Progenitor cell of endocrine pancreas (in vitro differentiated cells): ENCODE results near the gene NKAIN1. TPM values are rescaled to one million over a fixed set of nuclear protein-coding genes. Genes with fewer than 3 reads are reported as not detected.
"Not testable (repeated sequence)": the region's sequence is repeated elsewhere in the genome, so short reads cannot be mapped to it uniquely, and the experiment has no call there.

Experiments used
- DNase-seq: peaks from one replicate; pipeline ENCODE4 v3.0.0; 2021; ENCODE audit warnings: low spot score; ENCODE audit not compliant: unreplicated experiment
- H3K27ac Mint-ChIP-seq: 2 replicates; pipeline ENCODE4 v1.8.0; 2021; ENCODE audit warnings: mild to moderate bottlenecking, moderate library complexity, mixed read lengths
- H3K27me3 Mint-ChIP-seq: 2 replicates; pipeline ENCODE4 v1.8.0; 2021; ENCODE audit warnings: mixed read lengths
- H3K36me3 Mint-ChIP-seq: 2 replicates; pipeline ENCODE4 v1.8.0; 2022; ENCODE audit warnings: mixed read lengths; ENCODE audit not compliant: insufficient read depth
- H3K4me1 Mint-ChIP-seq: 2 replicates; pipeline ENCODE4 v1.8.0; 2021; ENCODE audit warnings: low read depth, mixed read lengths
- H3K4me3 Mint-ChIP-seq: 2 replicates; pipeline ENCODE4 v1.8.0; 2021; ENCODE audit warnings: low read depth, mild to moderate bottlenecking, moderate library complexity, mixed read lengths
- H3K9me3 Mint-ChIP-seq: 2 replicates; pipeline ENCODE4 v1.8.0; 2021; ENCODE audit warnings: low read depth, mixed read lengths
- total RNA-seq: library from RNA; stranded (reverse); gene quantifications from 2 replicates; pipeline ENCODE4 v1.2.1, GENCODE V29; 2021
- TF ChIP-seq, protein P1 (sequence below): fragments of 200-600 bp; sonication (generic); IDR thresholded peaks from one replicate; pipeline ENCODE4 v1.5.0; 2021; ENCODE audit warnings: antibody characterized with exemption, mild to moderate bottlenecking; ENCODE audit not compliant: unreplicated experiment

The NKAIN1 gene
- total RNA-seq, 1 donor from 2014 or later, result 16.1 TPM

DNA sequence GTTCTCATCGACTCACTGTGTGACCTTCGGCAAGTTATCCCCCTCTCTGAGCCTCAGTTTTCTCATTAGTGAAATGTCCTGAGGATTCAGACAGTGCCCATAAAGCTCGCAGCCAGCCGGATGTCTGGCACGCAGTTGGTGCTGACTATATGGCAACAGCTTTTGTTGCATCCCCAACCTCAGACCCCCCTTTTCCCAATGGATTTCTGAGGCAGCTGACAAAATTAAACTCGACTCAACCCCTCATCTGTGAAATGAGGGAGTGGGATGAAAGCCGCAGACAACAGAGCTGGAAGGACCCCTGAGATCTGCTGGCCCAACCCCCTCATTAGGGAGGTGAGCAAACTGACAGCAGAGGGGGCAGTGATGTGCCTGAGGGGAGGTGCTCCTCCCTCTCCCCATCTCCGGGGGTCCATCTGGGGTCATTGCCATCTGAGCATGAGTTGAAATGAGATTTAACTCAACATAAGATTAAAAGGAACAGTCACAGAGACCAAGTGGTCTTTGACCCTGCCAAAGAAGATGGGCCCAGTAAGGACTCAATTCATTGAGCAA lies 40.4 kb downstream of the NKAIN1 start:
- DNase-seq, result no peak
- H3K4me1 Mint-ChIP-seq, result peaks cover 1% of the 10 kb centered on the region
- no peaks in the 10 kb centered on the region for H3K9me3 Mint-ChIP-seq
- no peaks in the 10 kb centered on the region for H3K36me3 Mint-ChIP-seq
- TF ChIP-seq, protein P1, sequence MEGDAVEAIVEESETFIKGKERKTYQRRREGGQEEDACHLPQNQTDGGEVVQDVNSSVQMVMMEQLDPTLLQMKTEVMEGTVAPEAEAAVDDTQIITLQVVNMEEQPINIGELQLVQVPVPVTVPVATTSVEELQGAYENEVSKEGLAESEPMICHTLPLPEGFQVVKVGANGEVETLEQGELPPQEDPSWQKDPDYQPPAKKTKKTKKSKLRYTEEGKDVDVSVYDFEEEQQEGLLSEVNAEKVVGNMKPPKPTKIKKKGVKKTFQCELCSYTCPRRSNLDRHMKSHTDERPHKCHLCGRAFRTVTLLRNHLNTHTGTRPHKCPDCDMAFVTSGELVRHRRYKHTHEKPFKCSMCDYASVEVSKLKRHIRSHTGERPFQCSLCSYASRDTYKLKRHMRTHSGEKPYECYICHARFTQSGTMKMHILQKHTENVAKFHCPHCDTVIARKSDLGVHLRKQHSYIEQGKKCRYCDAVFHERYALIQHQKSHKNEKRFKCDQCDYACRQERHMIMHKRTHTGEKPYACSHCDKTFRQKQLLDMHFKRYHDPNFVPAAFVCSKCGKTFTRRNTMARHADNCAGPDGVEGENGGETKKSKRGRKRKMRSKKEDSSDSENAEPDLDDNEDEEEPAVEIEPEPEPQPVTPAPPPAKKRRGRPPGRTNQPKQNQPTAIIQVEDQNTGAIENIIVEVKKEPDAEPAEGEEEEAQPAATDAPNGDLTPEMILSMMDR, result no peak
- no peaks in the 10 kb centered on the region for H3K27me3 Mint-ChIP-seq
- no peak overlapping the region for H3K27ac Mint-ChIP-seq
- H3K4me3 Mint-ChIP-seq, result no peak overlapping the region

DNA sequence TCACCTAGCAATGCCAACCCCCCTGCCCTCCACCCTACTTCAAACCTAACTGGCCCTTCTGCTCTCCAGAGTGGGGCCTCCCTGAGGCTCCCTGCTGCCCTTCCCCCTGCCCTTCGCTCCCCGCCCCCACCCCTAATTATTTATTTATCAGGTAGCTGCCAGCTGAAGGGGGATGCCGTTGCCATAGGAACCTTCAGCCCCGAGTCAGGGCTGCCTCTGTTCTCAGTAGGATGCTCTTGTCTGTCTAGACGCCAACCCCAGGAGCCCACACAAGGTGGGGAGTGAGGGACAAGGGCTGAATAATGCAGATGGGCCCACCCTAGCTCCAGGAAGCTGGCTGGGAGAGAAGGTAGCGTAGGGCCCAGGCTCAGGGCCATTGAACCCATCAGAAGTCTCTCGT lies 41.1 kb downstream of the NKAIN1 start:
- DNase-seq, result no peak
- H3K4me3 Mint-ChIP-seq, result no peak overlapping the region
- TF ChIP-seq, protein P1, result no peak
- no peak overlapping the region for H3K27ac Mint-ChIP-seq
- H3K4me1 Mint-ChIP-seq, result peaks cover 1% of the 10 kb centered on the region
- no peaks in the 10 kb centered on the region for H3K36me3 Mint-ChIP-seq
- no peaks in the 10 kb centered on the region for H3K9me3 Mint-ChIP-seq
- no peaks in the 10 kb centered on the region for H3K27me3 Mint-ChIP-seq

DNA sequence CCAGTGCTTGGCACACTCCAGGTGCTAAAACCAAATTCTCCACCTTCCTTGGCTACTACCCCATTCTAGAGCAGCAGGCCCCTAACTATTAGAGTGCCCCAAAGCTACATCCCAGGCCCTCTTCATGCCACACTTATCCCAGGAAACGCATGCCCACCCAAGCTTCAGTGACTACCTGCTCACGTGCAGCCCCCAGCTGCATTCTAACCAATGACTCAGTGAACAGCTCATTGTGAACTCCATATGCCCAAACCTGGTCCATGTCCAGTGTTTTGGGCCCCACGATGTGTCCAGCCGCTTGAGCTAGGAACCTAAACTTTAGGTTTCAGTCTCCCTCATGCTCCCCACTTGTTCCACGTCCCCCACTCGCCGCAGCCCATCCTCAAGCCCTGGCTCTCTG lies 41.5 kb downstream of the NKAIN1 start:
- Mint-ChIP-seq H3K9me3 (no peaks in the 10 kb centered on the region), H3K4me1 (peaks cover 1% of the 10 kb centered on the region), H3K36me3 (no peaks in the 10 kb centered on the region), H3K27me3 (no peaks in the 10 kb centered on the region), H3K4me3 (no peak overlapping the region), H3K27ac (no peak overlapping the region)
- DNase-seq, result no peak
- TF ChIP-seq, protein P1, result no peak

DNA sequence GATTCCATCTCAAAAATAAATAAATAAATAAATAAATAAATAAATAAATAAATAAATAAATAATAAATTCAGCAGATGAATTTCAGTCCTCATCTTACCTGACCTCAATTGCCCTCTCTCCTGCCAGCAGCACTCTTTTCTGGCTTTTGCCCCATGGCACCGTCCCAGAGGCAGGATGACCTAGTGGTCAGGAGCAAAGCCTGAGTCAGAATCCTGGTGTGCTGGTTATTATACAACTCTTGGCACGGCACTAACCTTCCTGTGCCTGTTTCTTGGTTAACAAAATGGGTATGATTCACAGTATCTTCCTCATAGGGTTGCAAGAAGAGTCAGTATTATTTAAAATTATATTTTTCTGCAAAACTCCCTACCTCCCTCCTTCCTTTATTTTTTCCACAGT lies 43.0 kb downstream of the NKAIN1 start:
- Mint-ChIP-seq H3K27me3 (no peaks in the 10 kb centered on the region), H3K9me3 (no peaks in the 10 kb centered on the region), H3K36me3 (no peaks in the 10 kb centered on the region), H3K4me3 (no peak overlapping the region), H3K4me1 (peaks cover 1% of the 10 kb centered on the region), H3K27ac (no peak overlapping the region)
- TF ChIP-seq, protein P1, result no peak
- DNase-seq, result no peak

DNA sequence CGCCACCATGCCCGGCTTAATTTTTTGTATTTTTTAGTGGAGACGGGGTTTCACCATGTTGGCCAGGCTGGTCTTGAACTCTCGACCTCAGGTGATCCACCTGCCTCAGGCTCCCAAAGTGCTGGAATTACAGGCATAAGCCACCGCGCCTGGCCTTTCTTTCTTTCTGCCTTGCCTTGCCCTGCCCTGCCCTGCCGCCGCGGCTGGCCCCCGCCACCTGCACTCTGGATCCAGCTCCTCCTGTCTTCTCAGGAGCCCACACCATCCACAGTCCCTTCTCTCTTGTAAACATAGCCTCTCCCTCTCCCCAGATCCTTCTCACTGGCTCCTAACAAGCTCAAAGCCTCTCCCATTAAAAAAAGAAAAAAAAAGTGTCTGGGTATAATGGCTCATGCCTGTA lies 44.4 kb downstream of the NKAIN1 start:
- not testable (repeated sequence) for H3K9me3 Mint-ChIP-seq, H3K36me3 Mint-ChIP-seq, H3K27ac Mint-ChIP-seq, DNase-seq, H3K4me1 Mint-ChIP-seq, H3K27me3 Mint-ChIP-seq, H3K4me3 Mint-ChIP-seq

DNA sequence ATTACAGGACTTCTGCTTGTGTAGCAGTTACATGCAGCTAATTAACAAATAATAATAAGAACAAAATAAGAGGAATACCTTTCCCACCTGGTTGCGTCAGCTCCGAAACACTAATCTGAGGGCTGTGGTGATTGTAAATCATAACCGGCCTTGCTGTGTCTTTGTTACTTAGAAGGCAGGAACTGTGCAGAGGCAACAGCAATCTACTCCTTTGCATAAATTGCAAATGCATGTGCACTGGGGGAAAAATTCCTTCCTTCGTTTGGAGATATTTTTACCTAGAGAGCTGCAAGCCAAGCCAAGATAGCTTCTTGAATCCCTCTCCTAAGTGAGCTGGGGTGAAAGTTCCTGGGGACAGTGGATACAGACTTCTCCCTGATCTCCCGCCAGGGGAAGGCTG lies 46.0 kb downstream of the NKAIN1 start:
- Mint-ChIP-seq H3K9me3 (no peaks in the 10 kb centered on the region), H3K4me1 (no peaks in the 10 kb centered on the region), H3K27me3 (no peaks in the 10 kb centered on the region), H3K27ac (no peak overlapping the region), H3K36me3 (no peaks in the 10 kb centered on the region), H3K4me3 (no peak overlapping the region)
- TF ChIP-seq, protein P1, result no peak
- DNase-seq, result no peak
